Mesenchymal stem cell (in vitro differentiated cells and primary cell): ENCODE results near the gene DIABLO.

ENCODE experiments used
- DNase-seq: peaks from one replicate; pipeline ENCODE4 v3.0.0-alpha.2; 2013
- H2AFZ ChIP-seq: one replicate; pipeline ENCODE4 v1.6.1; 2013; ENCODE audit warnings: low read depth, mild to moderate bottlenecking, control low read depth, inconsistent platforms, low read length, moderate library complexity
- H2AK5ac ChIP-seq: 2 replicates; pipeline ENCODE4 v1.6.1; 2013; ENCODE audit warnings: low read length, moderate library complexity, mild to moderate bottlenecking, inconsistent platforms; ENCODE audit not compliant: severe bottlenecking
- H2BK120ac ChIP-seq: one replicate; pipeline ENCODE4 v1.6.1; 2013; ENCODE audit warnings: low read depth, mild to moderate bottlenecking, inconsistent platforms, low read length, moderate library complexity
- H2BK12ac ChIP-seq, 2 experiments: one replicate each; pipeline ENCODE4 v1.6.1; 2013; ENCODE audit warnings: inconsistent platforms in 2 of 2, low read length in 2 of 2, mild to moderate bottlenecking in 2 of 2, moderate library complexity in 2 of 2, control low read depth in 1 of 2
- H2BK15ac ChIP-seq: one replicate; pipeline ENCODE4 v1.6.1; 2013; ENCODE audit warnings: mild to moderate bottlenecking, low read depth, inconsistent platforms; ENCODE audit not compliant: poor library complexity, severe bottlenecking
- H2BK5ac ChIP-seq: 2 replicates; pipeline ENCODE4 v1.6.1; 2013; ENCODE audit warnings: low read depth, mild to moderate bottlenecking, low read length, control low read depth, inconsistent platforms; ENCODE audit not compliant: poor library complexity, severe bottlenecking
- H3K14ac ChIP-seq, 2 experiments: one replicate each; pipeline ENCODE4 v1.6.1; 2013; ENCODE audit warnings: inconsistent platforms in 2 of 2, low read length in 2 of 2, control low read depth in 1 of 2, mild to moderate bottlenecking in 1 of 2, moderate library complexity in 1 of 2
- H3K18ac ChIP-seq, 2 experiments: one replicate each; pipeline ENCODE4 v1.6.1; 2013; ENCODE audit warnings: inconsistent platforms in 2 of 2, low read length in 2 of 2, control low read depth in 1 of 2, low read depth in 1 of 2, mild to moderate bottlenecking in 1 of 2
- H3K23ac ChIP-seq, 2 experiments: one replicate each; pipeline ENCODE4 v1.6.1; 2013; ENCODE audit warnings: inconsistent platforms in 2 of 2, low read length in 2 of 2, mild to moderate bottlenecking in 2 of 2, moderate library complexity in 2 of 2, control low read depth in 1 of 2
- H3K27ac ChIP-seq: 2 replicates; pipeline ENCODE4 v1.5.1; 2013; ENCODE audit warnings: mild to moderate bottlenecking, moderate library complexity, low read length, control low read depth, inconsistent platforms; ENCODE audit not compliant: poor library complexity, severe bottlenecking
- H3K27me3 ChIP-seq, 2 experiments: 2 replicates each; pipeline versions ENCODE4 v1.6.1 to v1.7.0; 2013; ENCODE audit warnings: low read length in 2 of 2, mild to moderate bottlenecking in 2 of 2, moderate library complexity in 2 of 2, control low read depth in 1 of 2, inconsistent platforms in 1 of 2; ENCODE audit not compliant: control insufficient read depth in 1 of 2, insufficient read depth in 1 of 2
- H3K36me3 ChIP-seq, 2 experiments: 2 replicates each; pipeline versions ENCODE4 v1.6.1 to v1.7.0; 2013; ENCODE audit warnings: low read length in 2 of 2, control low read depth in 1 of 2, inconsistent platforms in 1 of 2, low read depth in 1 of 2, mild to moderate bottlenecking in 1 of 2; ENCODE audit not compliant: insufficient read depth in 2 of 2, control insufficient read depth in 1 of 2
- H3K4ac ChIP-seq, 2 experiments: one replicate each; pipeline ENCODE4 v1.6.1; 2013; ENCODE audit warnings: inconsistent platforms in 2 of 2, low read length in 2 of 2, mild to moderate bottlenecking in 2 of 2, moderate library complexity in 2 of 2, control low read depth in 1 of 2, low read depth in 1 of 2
- H3K4me1 ChIP-seq: 2 replicates; pipeline ENCODE4 v1.6.1; 2013; ENCODE audit warnings: low read depth, low read length, control low read depth; ENCODE audit not compliant: control insufficient read depth, insufficient read depth
- H3K4me2 ChIP-seq: 2 replicates; pipeline ENCODE4 v1.6.1; 2013; ENCODE audit warnings: low read length, mild to moderate bottlenecking, inconsistent platforms; ENCODE audit not compliant: poor library complexity, severe bottlenecking
- H3K4me3 ChIP-seq, 2 experiments: 2 replicates each; pipeline versions ENCODE4 v1.5.1 to v1.7.0; 2013; ENCODE audit warnings: low read length in 2 of 2, mild to moderate bottlenecking in 2 of 2, control low read depth in 1 of 2, low read depth in 1 of 2; ENCODE audit not compliant: insufficient read depth in 1 of 2
- H3K79me1 ChIP-seq: replicated peaks from 2 replicates; pipeline ENCODE4 v1.6.1; 2013; ENCODE audit warnings: mild to moderate bottlenecking, control low read depth, low read length, inconsistent platforms; ENCODE audit not compliant: poor library complexity, severe bottlenecking
- H3K9ac ChIP-seq: 2 replicates; pipeline ENCODE4 v1.7.0; 2013; ENCODE audit warnings: mild to moderate bottlenecking, low read length, moderate library complexity
- H3K9me3 ChIP-seq: 2 replicates; pipeline ENCODE4 v1.7.0; 2013; ENCODE audit warnings: mild to moderate bottlenecking, low read length; ENCODE audit not compliant: control insufficient read depth
- H4K8ac ChIP-seq: one replicate; pipeline ENCODE4 v1.6.1; 2013; ENCODE audit warnings: inconsistent platforms, mild to moderate bottlenecking, low read length, moderate library complexity
- H4K91ac ChIP-seq: one replicate; pipeline ENCODE4 v1.6.1; 2013; ENCODE audit warnings: mild to moderate bottlenecking, low read length, inconsistent platforms
- WGBS: methylation state at CpG from one replicate; pipeline ENCODE4 v1.1.7; 2013; ENCODE audit warnings: mixed read lengths; 5-methylcytosine and 5-hydroxymethylcytosine counted together

Gene DIABLO

GRCh38 chr12:122197612-122197966, 28.3 kb downstream of the DIABLO start:
- no peak overlapping the region for H3K14ac ChIP-seq
- H3K79me1 ChIP-seq, result no peaks in the 10 kb centered on the region
- no peak overlapping the region for H3K18ac ChIP-seq
- H3K27me3 ChIP-seq, result peaks cover 0 to 40% of the 10 kb centered on the region in 2 experiments
- H3K4me1 ChIP-seq, result peaks cover 4% of the 10 kb centered on the region
- DNase-seq, result no peak
- H3K23ac ChIP-seq, result no peak overlapping the region
- no peak overlapping the region for H4K8ac ChIP-seq
- H3K9ac ChIP-seq, result no peak overlapping the region
- no peak overlapping the region for H3K4me3 ChIP-seq
- no CpG with 5 or more reads among the region's 1 CpG for WGBS
- no peak overlapping the region for H3K4me2 ChIP-seq
- H2BK5ac ChIP-seq, result no peak overlapping the region
- H3K4ac ChIP-seq, result no peak overlapping the region
- H2AFZ ChIP-seq, result no peak overlapping the region
- H2BK15ac ChIP-seq, result no peak overlapping the region
- no peak overlapping the region for H3K27ac ChIP-seq
- no peak overlapping the region for H2BK12ac ChIP-seq
- no peaks in the 10 kb centered on the region for H3K36me3 ChIP-seq
- H2AK5ac ChIP-seq, result no peak overlapping the region
- no peak overlapping the region for H2BK120ac ChIP-seq
- no peak overlapping the region for H4K91ac ChIP-seq
- peaks cover 15% of the 10 kb centered on the region for H3K9me3 ChIP-seq

- H2BK120ac ChIP-seq, result no peak overlapping the region
- H3K4me3 ChIP-seq, result no peak overlapping the region
- H4K8ac ChIP-seq, result no peak overlapping the region
- H2BK5ac ChIP-seq, result no peak overlapping the region
- H3K9ac ChIP-seq, result no peak overlapping the region
- no peak overlapping the region for H3K14ac ChIP-seq
- H2BK12ac ChIP-seq, result no peak overlapping the region
- no peak overlapping the region for H3K4me2 ChIP-seq
- H3K79me1 ChIP-seq, result no peaks in the 10 kb centered on the region
- 88% methylated on average over 4 of the region's 4 CpGs for WGBS
- no peak overlapping the region for H3K18ac ChIP-seq
- H3K4me1 ChIP-seq, result peaks cover 4% of the 10 kb centered on the region
- no peak overlapping the region for H3K23ac ChIP-seq
- no peak overlapping the region for H3K27ac ChIP-seq
- H3K9me3 ChIP-seq, result peaks cover 15% of the 10 kb centered on the region
- H3K4ac ChIP-seq, result no peak overlapping the region
- no peak overlapping the region for H4K91ac ChIP-seq
- H3K27me3 ChIP-seq, result peaks cover 0 to 29% of the 10 kb centered on the region in 2 experiments
- no peak overlapping the region for H2AFZ ChIP-seq
- no peak overlapping the region for H2BK15ac ChIP-seq
- H2AK5ac ChIP-seq, result no peak overlapping the region
- H3K36me3 ChIP-seq, result no peaks in the 10 kb centered on the region
- DNase-seq, result no peak
Measured at GRCh38 chr12:122195405-122195804, 30.4 kb downstream of the DIABLO start.

- Histone ChIP-seq H2BK120ac (no peak overlapping the region), H4K8ac (no peak overlapping the region), H3K9ac (no peak overlapping the region), H3K18ac (no peak overlapping the region), H3K23ac (no peak overlapping the region), H3K4me3 (no peak overlapping the region), H3K36me3 (no peaks in the 10 kb centered on the region), H2BK5ac (no peak overlapping the region), H3K4me2 (no peak overlapping the region), H3K79me1 (no peaks in the 10 kb centered on the region), H3K27ac (no peak overlapping the region), H2BK12ac (no peak overlapping the region), H3K4me1 (peaks cover 4% of the 10 kb centered on the region), H4K91ac (no peak overlapping the region), H3K4ac (no peak overlapping the region), H3K27me3 (peaks cover 0 to 23% of the 10 kb centered on the region in 2 experiments), H3K14ac (no peak overlapping the region), H2AFZ (no peak overlapping the region), H2AK5ac (no peak overlapping the region), H3K9me3 (peaks cover 15% of the 10 kb centered on the region), H2BK15ac (no peak overlapping the region)
- no peak for DNase-seq
- no CpG with 5 or more reads among the region's 1 CpG for WGBS
Measured at GRCh38 chr12:122194804-122195203, 31.0 kb downstream of the DIABLO start.

GRCh38 chr12:122192441-122192840, 33.4 kb downstream of the DIABLO start:
- Histone ChIP-seq H3K14ac (no peak overlapping the region), H3K27ac (no peak overlapping the region), H3K27me3 (peaks cover 0 to 30% of the 10 kb centered on the region in 2 experiments), H2AFZ (no peak overlapping the region), H2BK12ac (no peak overlapping the region), H3K9ac (no peak overlapping the region), H2AK5ac (no peak overlapping the region), H3K4me1 (no peaks in the 10 kb centered on the region), H3K23ac (no peak overlapping the region), H3K4ac (no peak overlapping the region), H2BK5ac (no peak overlapping the region), H2BK120ac (no peak overlapping the region), H2BK15ac (no peak overlapping the region), H3K36me3 (no peaks in the 10 kb centered on the region), H4K91ac (no peak overlapping the region), H4K8ac (no peak overlapping the region), H3K18ac (no peak overlapping the region), H3K4me2 (no peak overlapping the region), H3K4me3 (no peak overlapping the region), H3K9me3 (peaks cover 15% of the 10 kb centered on the region), H3K79me1 (no peaks in the 10 kb centered on the region)
- no peak for DNase-seq
- 74% methylated on average over 11 of the region's 11 CpGs for WGBS
